MG63 (cell line): Measurements from ENCODE around the gene AFG3L2. TPM values are rescaled to one million over a fixed set of nuclear protein-coding genes. Genes with fewer than 3 reads are reported as not detected.

Experiments used
- DNase-seq: peaks from one replicate; pipeline ENCODE4 v3.0.0-alpha.2; 2020
- H3K27me3 ChIP-seq: fragments of 250-450 bp; sonication (Bioruptor Pico); 2 replicates; pipeline ENCODE4 v1.5.1; 2020; ENCODE audit warnings: mild to moderate bottlenecking, moderate library complexity
- H3K36me3 ChIP-seq: fragments of 250-450 bp; sonication (Bioruptor Pico); 2 replicates; pipeline ENCODE4 v1.5.1; 2020; ENCODE audit warnings: mild to moderate bottlenecking, moderate library complexity
- H3K4me3 ChIP-seq: fragments of 250-450 bp; sonication (Bioruptor Pico); 2 replicates; pipeline ENCODE4 v1.5.1; 2020; ENCODE audit warnings: mild to moderate bottlenecking, moderate library complexity
- H3K9me3 ChIP-seq: fragments of 250-450 bp; sonication (Bioruptor Pico); 2 replicates; pipeline ENCODE4 v1.5.1; 2020; ENCODE audit warnings: mild to moderate bottlenecking, moderate library complexity
- total RNA-seq: library from RNA; depleted of rRNA; stranded (reverse); fragments of >200 nt; shearing (Covaris generic); gene quantifications from 2 replicates; pipeline ENCODE4 v1.2.3, GENCODE V29; 2014; ENCODE audit warnings: low replicate concordance; rRNA removed

Gene AFG3L2
- total RNA-seq, 1 experiment from 2014 or later, result 57.7 TPM

DNA sequence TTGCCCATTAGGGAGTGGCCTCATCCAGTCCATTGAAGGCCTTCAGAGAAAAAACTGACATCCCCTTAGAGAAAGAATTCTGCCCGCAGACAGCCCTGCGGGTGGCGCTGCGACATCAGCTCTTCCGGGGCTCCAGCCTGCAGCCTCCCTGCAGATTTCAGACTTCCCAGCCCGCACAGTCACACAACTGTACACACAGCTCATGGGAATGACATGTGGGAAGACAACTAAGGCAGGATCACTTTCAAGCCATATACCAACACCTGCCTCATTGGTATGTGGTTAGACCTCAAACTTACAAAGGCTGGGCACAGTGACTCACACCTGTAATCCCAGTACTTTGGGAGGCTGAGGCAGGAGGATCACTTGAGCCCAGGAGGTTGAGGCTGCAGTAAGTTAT lies 93.8 kb downstream of the AFG3L2 start:
- no peak overlapping the region for H3K4me3 ChIP-seq
- H3K36me3 ChIP-seq, result no peaks in the 10 kb centered on the region
- no peaks in the 10 kb centered on the region for H3K27me3 ChIP-seq
- no peaks in the 10 kb centered on the region for H3K9me3 ChIP-seq
- DNase-seq, result no peak

DNA sequence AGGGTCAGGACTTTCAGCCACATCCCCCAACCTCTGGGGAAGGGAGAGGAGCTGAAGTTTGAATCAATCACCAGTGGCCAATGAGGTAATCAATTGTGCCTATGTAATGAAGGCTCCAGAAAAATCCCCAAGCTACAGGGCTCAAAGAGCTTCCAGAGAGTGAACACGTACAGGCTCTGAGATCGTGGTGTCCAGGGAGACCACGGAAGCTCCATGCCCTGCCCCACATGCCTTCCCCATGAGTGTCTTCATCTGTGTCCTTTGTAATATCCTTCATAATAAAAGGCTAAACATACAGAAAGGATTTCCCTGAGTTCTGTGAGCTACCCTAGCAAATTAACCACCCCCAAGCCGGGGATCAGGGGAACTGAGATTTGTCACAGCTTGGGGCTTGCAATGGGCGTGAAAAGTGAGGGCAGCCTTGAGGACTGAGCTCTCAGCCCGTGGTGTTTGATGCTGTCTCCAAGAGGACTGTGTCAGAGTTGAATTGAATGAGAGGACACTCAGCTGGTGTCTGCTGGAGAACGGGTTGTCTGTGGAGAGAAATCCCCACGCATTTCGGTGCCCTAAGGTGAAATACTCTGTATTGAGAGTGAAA lies 94.5 kb downstream of the AFG3L2 start:
- DNase-seq, result peak; percentile 72
- Histone ChIP-seq H3K4me3 (no peak overlapping the region), H3K27me3 (no peaks in the 10 kb centered on the region), H3K9me3 (no peaks in the 10 kb centered on the region), H3K36me3 (no peaks in the 10 kb centered on the region)

DNA sequence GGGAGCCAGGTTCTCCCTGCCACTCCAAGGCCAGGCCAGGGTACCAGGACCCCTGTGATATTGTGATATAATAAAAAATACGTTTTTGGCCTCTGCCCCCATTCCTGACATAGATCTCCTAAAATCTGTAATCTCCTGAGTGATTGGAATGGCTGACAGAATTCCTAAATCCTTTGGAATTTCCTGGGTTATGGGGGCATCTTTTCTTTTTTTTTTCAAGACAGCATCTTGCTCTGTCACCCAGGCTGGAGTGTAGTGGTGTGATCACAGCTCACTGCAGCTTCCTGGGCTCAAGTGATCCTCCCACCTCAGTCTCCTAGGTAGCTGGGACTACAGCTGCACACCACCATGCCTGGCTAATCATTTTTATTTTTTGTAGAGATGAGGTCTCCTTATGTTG lies 95.2 kb downstream of the AFG3L2 start:
- H3K4me3 ChIP-seq, result no peak overlapping the region

GRCh38 chr18:12279781-12280531 lies 97.1 kb downstream of the AFG3L2 start:
- Histone ChIP-seq H3K27me3 (no peaks in the 10 kb centered on the region), H3K9me3 (no peaks in the 10 kb centered on the region), H3K36me3 (no peaks in the 10 kb centered on the region), H3K4me3 (no peak overlapping the region; the same call in 1 of the 2 replicates)
- DNase-seq, result no peak

More for the DNA sequence above, 95.2 kb downstream of the AFG3L2 start:
- Histone ChIP-seq H3K27me3 (no peaks in the 10 kb centered on the region), H3K36me3 (no peaks in the 10 kb centered on the region), H3K9me3 (no peaks in the 10 kb centered on the region)
- no peak for DNase-seq

Other genes starting within 250 kb of the AFG3L2 start
- gene CIDEA, start 122.9 kb downstream of the AFG3L2 start, total RNA-seq, result not detected in 2 replicates
- gene TUBB6, start 69.0 kb downstream of the AFG3L2 start, total RNA-seq, result 220 and 503 TPM in 2 replicates
- 8.5 and 15.7 TPM in 2 replicates for gene PRELID3A, start 30.7 kb upstream of the AFG3L2 start, total RNA-seq